Hepatocyte (in vitro differentiated cells): ENCODE results near the gene ABI3.

Experiments used
- CTCF ChIP-seq: fragments of 200-600 bp; sonication (generic); IDR thresholded peaks from 2 replicates; pipeline ENCODE4 v1.5.1; 2016; ENCODE audit warnings: antibody characterized with exemption, mild to moderate bottlenecking; ENCODE audit not compliant: poor library complexity
- EZH2 ChIP-seq: fragments of 200-600 bp; sonication (generic); IDR thresholded peaks from 2 replicates; pipeline ENCODE4 v1.6.1; 2016; ENCODE audit warnings: antibody characterized with exemption, mild to moderate bottlenecking, borderline replicate concordance
- EZH2phosphoT487 ChIP-seq: fragments of 200-600 bp; sonication (generic); IDR thresholded peaks from one replicate; pipeline ENCODE4 v1.6.1; 2018; ENCODE audit warnings: antibody characterized with exemption, mild to moderate bottlenecking, low read depth, moderate library complexity; ENCODE audit not compliant: unreplicated experiment, severe bottlenecking

GRCh38 chr17:49218941-49219913 is 8.7 kb downstream of the ABI3 start:
- TF ChIP-seq CTCF (no peak), EZH2phosphoT487 (no peak), EZH2 (no peak)
